ENCODE measurements around the gene MAPKAPK3.

MAPKAPK3 gene

DNA sequence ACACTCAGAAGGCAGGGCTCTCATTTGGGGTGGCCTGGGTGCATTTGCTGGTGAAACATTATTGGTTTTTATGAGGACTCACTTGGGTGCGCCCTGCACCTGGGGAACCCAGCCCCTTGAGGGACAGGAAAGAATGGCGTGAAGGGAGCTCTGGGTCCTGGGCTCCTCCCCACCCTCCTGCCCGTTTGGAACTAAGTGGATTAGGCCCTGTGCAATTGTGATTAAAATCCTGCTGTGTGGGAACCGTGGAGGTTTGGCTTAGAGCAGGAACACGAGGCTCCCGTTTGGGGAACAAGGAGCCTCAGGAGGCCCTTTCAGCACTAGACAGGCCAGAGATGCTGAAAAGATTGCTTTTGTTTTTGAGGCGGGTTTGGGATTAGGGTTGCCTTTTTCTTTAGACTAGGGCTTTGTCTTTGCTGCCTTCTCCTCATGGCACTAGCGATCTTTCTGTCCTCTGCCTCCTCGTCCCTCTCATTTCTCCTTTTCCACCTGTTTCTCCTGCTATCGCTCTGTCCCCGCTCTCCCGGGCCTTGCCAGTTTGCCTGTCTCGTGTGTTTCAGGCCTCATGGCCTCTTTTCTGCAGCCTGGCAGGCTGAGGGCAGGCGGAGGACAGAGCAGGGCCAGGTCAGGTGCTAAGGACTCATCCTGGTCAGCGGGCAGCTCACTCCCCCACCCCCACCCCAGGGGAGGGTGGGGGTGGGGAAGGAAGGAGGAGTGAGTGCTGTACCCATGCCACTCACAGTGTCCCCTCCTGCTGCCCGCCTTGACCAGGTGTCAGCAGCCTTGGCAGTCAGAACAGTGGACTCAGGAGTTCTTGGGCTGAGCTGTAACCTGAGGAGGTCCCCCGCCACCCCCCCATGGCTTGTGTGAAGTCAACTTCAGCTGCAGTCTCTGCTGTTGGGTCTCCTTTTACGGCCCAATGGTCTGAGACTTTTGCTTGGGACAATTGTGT is 8.6 kb downstream of the MAPKAPK3 start:
- Histone ChIP-seq H3K4me3 (ENCODE audit: insufficient read length, low read depth) (no peak overlapping the region), H3K9me3 (ENCODE audit: insufficient read depth, low read length) (no peaks in the 10 kb centered on the region), H3K4me1 (ENCODE audit: insufficient read depth, insufficient read length) (peaks cover 17% of the 10 kb centered on the region), H3K36me3 (ENCODE audit: insufficient read depth, insufficient read length, low read length) (peaks cover 31% of the 10 kb centered on the region), H3K27me3 (ENCODE audit: insufficient read depth, insufficient read length) (no peaks in the 10 kb centered on the region), H3K9ac (ENCODE audit: insufficient read length, low read depth) (peak overlapping the region; percentile 61)
- TF ChIP-seq YY1 (IDR thresholded peaks at IDR 0.05; ENCODE audit: insufficient read depth, insufficient read length) (no peak), SUZ12 (IDR thresholded peaks at IDR 0.05; ENCODE audit: extremely low read depth, insufficient read depth, insufficient read length) (no peak), ZNF274 (IDR thresholded peaks at IDR 0.05; ENCODE audit: low read depth, low read length) (no peak)
- no peak for DNase-seq (ENCODE audit: low read depth, low spot score)

DNA sequence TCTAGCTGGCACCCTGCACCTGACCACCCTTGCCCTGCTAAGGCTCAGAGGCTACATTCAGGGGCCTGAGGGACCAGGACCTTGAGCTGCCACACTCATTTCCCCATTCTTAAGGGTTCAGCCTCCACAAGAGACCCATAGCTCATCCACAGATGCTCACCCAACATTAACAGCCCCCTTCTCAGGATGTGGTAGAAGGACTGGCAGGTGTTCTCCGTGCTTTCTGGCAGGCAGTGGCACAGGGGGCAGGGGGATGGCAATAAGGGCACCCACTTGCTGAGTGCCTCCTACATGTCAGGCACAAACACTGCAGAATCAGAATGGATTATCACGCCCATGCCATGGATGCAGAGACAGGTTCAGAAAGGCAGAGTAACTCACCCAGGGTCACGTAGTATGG is 9.4 kb downstream of the MAPKAPK3 start:
- TF ChIP-seq YY1 (IDR thresholded peaks at IDR 0.05; ENCODE audit: insufficient read depth, insufficient read length) (no peak), ZNF274 (IDR thresholded peaks at IDR 0.05; ENCODE audit: low read depth, low read length) (no peak), SUZ12 (IDR thresholded peaks at IDR 0.05; ENCODE audit: extremely low read depth, insufficient read depth, insufficient read length) (no peak)

DNA sequence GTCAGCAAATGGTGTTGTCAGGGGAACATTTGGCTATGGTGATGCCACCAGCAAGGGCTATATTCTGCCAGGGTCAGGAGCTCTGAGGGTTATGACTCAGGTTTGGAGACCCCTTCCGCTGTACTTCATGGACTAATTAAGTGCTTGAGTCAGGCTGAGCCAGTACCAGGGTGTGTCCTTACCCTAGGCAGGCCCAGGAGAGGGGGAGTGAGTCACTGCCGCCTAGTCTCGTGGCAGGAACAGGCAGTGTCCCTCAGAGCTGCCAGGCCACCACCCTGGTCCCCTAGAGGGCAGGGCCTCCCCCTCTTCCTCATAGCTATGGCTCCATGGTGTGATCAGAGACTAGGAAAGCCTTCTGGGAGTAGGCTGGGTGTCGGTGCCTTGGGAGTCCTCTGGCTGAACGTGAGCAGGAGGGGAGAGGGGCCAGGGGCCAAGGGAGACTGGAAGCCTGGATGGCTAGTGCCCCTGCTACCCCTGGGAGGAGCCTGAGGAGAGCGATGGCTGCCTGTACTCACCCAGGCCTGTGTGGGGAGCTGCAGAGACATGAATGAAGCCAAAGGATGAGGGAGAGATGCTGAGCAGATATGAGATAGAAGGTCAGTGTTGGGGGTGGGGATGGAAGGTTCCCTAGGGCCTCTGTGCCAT is 10.6 kb downstream of the MAPKAPK3 start:
- no peaks in the 10 kb centered on the region for H3K9me3 ChIP-seq (ENCODE audit: insufficient read depth, low read length)
- peak overlapping the region; percentile 24 for H3K9ac ChIP-seq (ENCODE audit: insufficient read length, low read depth)
- no peak for TF ChIP-seq SUZ12 (IDR thresholded peaks at IDR 0.05; ENCODE audit: extremely low read depth, insufficient read depth, insufficient read length)
- TF ChIP-seq ZNF274 (IDR thresholded peaks at IDR 0.05; ENCODE audit: low read depth, low read length): no peak
- no peak for TF ChIP-seq YY1 (IDR thresholded peaks at IDR 0.05; ENCODE audit: insufficient read depth, insufficient read length)
- no peaks in the 10 kb centered on the region for H3K27me3 ChIP-seq (ENCODE audit: insufficient read depth, insufficient read length)
- no peak for DNase-seq (ENCODE audit: low read depth, low spot score)
- peaks cover 29% of the 10 kb centered on the region for H3K36me3 ChIP-seq (ENCODE audit: insufficient read depth, insufficient read length, low read length)
- H3K4me1 ChIP-seq (ENCODE audit: insufficient read depth, insufficient read length): peaks cover 17% of the 10 kb centered on the region
- H3K4me3 ChIP-seq (ENCODE audit: insufficient read length, low read depth): no peak overlapping the region

More for the DNA sequence above, 9.4 kb downstream of the MAPKAPK3 start:
- Histone ChIP-seq H3K9me3 (ENCODE audit: insufficient read depth, low read length) (no peaks in the 10 kb centered on the region), H3K27me3 (ENCODE audit: insufficient read depth, insufficient read length) (no peaks in the 10 kb centered on the region), H3K36me3 (ENCODE audit: insufficient read depth, insufficient read length, low read length) (peaks cover 37% of the 10 kb centered on the region), H3K4me3 (ENCODE audit: insufficient read length, low read depth) (no peak overlapping the region), H3K9ac (ENCODE audit: insufficient read length, low read depth) (no peak overlapping the region), H3K4me1 (ENCODE audit: insufficient read depth, insufficient read length) (peaks cover 17% of the 10 kb centered on the region)
- no peak for DNase-seq (ENCODE audit: low read depth, low spot score)

DNA sequence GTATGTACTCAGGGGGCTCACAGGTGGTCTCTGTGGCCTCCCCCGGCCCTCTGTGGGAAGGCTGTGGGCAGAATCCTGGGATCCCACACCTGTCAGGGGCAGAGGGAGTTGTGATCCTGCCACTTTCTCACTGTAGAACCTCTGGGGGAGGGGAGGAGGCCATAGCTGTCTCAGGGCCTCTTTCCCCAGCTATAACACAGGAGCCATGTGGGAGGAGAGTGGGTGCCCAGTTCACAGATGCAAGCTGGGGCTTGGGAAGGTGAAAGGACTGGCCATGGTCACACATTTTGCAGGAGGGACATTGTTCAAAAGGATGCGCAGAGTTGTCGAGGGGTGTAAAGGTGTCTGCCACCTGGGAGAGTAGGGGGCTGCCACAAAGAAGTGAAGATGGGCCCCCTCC is 11.7 kb downstream of the MAPKAPK3 start:
- peaks cover 19% of the 10 kb centered on the region for H3K4me1 ChIP-seq (ENCODE audit: insufficient read depth, insufficient read length)

DNA sequence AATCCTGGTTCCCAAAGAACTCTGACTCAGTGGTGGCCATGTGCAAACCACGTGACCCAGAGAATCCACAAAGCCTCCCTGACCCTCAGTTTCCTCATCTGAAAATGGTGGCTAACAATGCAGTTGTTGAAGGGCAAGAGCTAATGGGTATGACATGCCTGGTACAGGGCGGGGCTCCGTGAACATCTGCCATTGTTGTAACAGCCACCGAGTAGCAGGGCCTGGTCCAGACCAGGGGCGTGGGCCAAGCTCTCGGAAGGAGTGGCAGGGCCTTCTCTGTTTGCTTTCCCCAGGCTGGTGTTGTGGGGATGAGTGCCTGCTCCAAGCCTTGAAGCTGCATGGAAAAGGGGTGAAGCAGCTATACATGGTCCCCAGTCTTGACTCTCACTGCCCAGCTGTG is 13.4 kb downstream of the MAPKAPK3 start:
- H3K9me3 ChIP-seq (ENCODE audit: insufficient read depth, low read length): no peaks in the 10 kb centered on the region

More for the DNA sequence above, 11.7 kb downstream of the MAPKAPK3 start:
- DNase-seq (ENCODE audit: low read depth, low spot score): no peak
- no peaks in the 10 kb centered on the region for H3K9me3 ChIP-seq (ENCODE audit: insufficient read depth, low read length)
- no peak overlapping the region for H3K4me3 ChIP-seq (ENCODE audit: insufficient read length, low read depth)
- H3K27me3 ChIP-seq (ENCODE audit: insufficient read depth, insufficient read length): no peaks in the 10 kb centered on the region
- peaks cover 24% of the 10 kb centered on the region for H3K36me3 ChIP-seq (ENCODE audit: insufficient read depth, insufficient read length, low read length)
- TF ChIP-seq YY1 (IDR thresholded peaks at IDR 0.05; ENCODE audit: insufficient read depth, insufficient read length) (no peak), SUZ12 (IDR thresholded peaks at IDR 0.05; ENCODE audit: extremely low read depth, insufficient read depth, insufficient read length) (no peak), ZNF274 (IDR thresholded peaks at IDR 0.05; ENCODE audit: low read depth, low read length) (no peak)
- no peak overlapping the region for H3K9ac ChIP-seq (ENCODE audit: insufficient read length, low read depth)

DNA sequence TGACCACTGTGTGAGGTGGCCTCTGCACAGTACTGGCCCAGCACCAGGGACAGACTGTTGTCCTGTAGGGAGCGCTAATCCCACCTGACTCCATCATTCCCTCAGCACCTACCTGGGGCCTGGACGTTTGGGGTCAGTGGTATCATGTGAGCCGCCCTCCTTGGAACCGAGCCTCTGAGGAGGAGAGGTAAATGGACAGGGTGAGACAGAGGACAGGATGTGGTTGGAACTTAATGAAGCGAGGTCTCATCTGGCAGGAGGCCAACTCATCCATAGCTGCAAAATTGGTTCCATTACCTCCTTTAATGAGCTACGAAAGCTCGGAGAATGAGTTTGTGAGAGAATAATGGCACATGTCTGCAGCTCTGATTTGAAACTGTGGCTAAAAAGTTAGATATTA is 13.9 kb downstream of the MAPKAPK3 start:
- no peaks in the 10 kb centered on the region for H3K27me3 ChIP-seq (ENCODE audit: insufficient read depth, insufficient read length)
- H3K4me3 ChIP-seq (ENCODE audit: insufficient read length, low read depth): no peak overlapping the region
- no peak for DNase-seq (ENCODE audit: low read depth, low spot score)
- H3K9me3 ChIP-seq (ENCODE audit: insufficient read depth, low read length): no peaks in the 10 kb centered on the region
- no peak overlapping the region for H3K9ac ChIP-seq (ENCODE audit: insufficient read length, low read depth)
- TF ChIP-seq YY1 (IDR thresholded peaks at IDR 0.05; ENCODE audit: insufficient read depth, insufficient read length) (no peak), ZNF274 (IDR thresholded peaks at IDR 0.05; ENCODE audit: low read depth, low read length) (no peak), SUZ12 (IDR thresholded peaks at IDR 0.05; ENCODE audit: extremely low read depth, insufficient read depth, insufficient read length) (no peak)
- H3K4me1 ChIP-seq (ENCODE audit: insufficient read depth, insufficient read length): peaks cover 13% of the 10 kb centered on the region
- H3K36me3 ChIP-seq (ENCODE audit: insufficient read depth, insufficient read length, low read length): peaks cover 17% of the 10 kb centered on the region

More for the DNA sequence above, 13.4 kb downstream of the MAPKAPK3 start:
- no peak for TF ChIP-seq ZNF274 (IDR thresholded peaks at IDR 0.05; ENCODE audit: low read depth, low read length)
- no peak for TF ChIP-seq YY1 (IDR thresholded peaks at IDR 0.05; ENCODE audit: insufficient read depth, insufficient read length)
- no peak for TF ChIP-seq SUZ12 (IDR thresholded peaks at IDR 0.05; ENCODE audit: extremely low read depth, insufficient read depth, insufficient read length)
- no peak overlapping the region for H3K9ac ChIP-seq (ENCODE audit: insufficient read length, low read depth)
- no peak for DNase-seq (ENCODE audit: low read depth, low spot score)
- no peaks in the 10 kb centered on the region for H3K27me3 ChIP-seq (ENCODE audit: insufficient read depth, insufficient read length)
- H3K36me3 ChIP-seq (ENCODE audit: insufficient read depth, insufficient read length, low read length): peaks cover 17% of the 10 kb centered on the region
- H3K4me3 ChIP-seq (ENCODE audit: insufficient read length, low read depth): no peak overlapping the region
- peaks cover 17% of the 10 kb centered on the region for H3K4me1 ChIP-seq (ENCODE audit: insufficient read depth, insufficient read length)

DNA sequence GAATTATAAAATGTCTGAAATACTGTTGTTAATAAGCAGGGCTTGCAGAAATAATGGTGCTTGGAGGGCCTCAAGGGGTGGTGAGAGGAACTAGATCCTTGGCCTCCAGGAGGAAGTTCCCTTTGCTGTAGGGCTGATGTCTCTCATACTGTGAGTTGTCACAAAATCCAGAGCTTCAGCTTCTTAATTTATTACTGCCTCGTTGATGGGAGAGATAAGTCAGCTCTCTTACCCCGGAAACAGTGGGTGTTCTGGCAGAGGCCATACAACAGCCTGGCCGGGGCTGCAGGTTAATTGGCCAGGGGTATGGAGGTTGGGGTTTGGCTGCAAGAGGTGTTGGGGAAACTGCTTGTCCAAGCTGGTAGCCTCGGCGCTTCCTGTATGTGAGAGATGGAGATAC is 15.5 kb downstream of the MAPKAPK3 start:
- H3K4me3 ChIP-seq (ENCODE audit: insufficient read length, low read depth): no peak overlapping the region
- no peaks in the 10 kb centered on the region for H3K9me3 ChIP-seq (ENCODE audit: insufficient read depth, low read length)
- H3K36me3 ChIP-seq (ENCODE audit: insufficient read depth, insufficient read length, low read length): peaks cover 11% of the 10 kb centered on the region
- no peaks in the 10 kb centered on the region for H3K27me3 ChIP-seq (ENCODE audit: insufficient read depth, insufficient read length)
- H3K9ac ChIP-seq (ENCODE audit: insufficient read length, low read depth): no peak overlapping the region
- no peak for DNase-seq (ENCODE audit: low read depth, low spot score)
- H3K4me1 ChIP-seq (ENCODE audit: insufficient read depth, insufficient read length): peaks cover 16% of the 10 kb centered on the region
- TF ChIP-seq ZNF274 (IDR thresholded peaks at IDR 0.05; ENCODE audit: low read depth, low read length): no peak
- no peak for TF ChIP-seq SUZ12 (IDR thresholded peaks at IDR 0.05; ENCODE audit: extremely low read depth, insufficient read depth, insufficient read length)
- TF ChIP-seq YY1 (IDR thresholded peaks at IDR 0.05; ENCODE audit: insufficient read depth, insufficient read length): no peak
